Measurements from ENCODE around the gene TFR2. TPM values are rescaled to one million over a fixed set of nuclear protein-coding genes. Genes with fewer than 3 reads are reported as not detected.

Gene TFR2
- total RNA-seq, 1 experiment from 2014 or later, result 9.1 TPM

DNA sequence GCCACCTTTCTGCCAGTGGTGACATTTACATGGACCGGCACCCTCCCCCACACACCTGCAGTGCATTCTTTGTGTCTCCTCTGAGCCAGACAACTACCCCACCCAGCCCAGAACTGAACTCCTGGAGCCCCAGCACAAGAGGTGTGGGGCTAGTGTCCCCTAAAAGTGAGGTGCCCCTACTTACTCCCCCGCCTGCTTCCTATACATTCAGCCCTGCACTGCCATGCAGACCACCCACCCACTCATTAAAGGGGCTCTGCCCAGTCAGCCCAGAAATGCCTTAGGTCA is 69.6 kb downstream of the TFR2 start:
- TF ChIP-seq POLR2AphosphoS5 (IDR thresholded peaks at IDR 0.05; ENCODE audit: low read depth, low read length) (no peak), REST (IDR thresholded peaks at IDR 0.05; ENCODE audit: insufficient read depth in 1 of 2, low read depth in 2 of 2, low read length in 1 of 2) (no peak)
- TF ChIP-seq, protein P1, sequence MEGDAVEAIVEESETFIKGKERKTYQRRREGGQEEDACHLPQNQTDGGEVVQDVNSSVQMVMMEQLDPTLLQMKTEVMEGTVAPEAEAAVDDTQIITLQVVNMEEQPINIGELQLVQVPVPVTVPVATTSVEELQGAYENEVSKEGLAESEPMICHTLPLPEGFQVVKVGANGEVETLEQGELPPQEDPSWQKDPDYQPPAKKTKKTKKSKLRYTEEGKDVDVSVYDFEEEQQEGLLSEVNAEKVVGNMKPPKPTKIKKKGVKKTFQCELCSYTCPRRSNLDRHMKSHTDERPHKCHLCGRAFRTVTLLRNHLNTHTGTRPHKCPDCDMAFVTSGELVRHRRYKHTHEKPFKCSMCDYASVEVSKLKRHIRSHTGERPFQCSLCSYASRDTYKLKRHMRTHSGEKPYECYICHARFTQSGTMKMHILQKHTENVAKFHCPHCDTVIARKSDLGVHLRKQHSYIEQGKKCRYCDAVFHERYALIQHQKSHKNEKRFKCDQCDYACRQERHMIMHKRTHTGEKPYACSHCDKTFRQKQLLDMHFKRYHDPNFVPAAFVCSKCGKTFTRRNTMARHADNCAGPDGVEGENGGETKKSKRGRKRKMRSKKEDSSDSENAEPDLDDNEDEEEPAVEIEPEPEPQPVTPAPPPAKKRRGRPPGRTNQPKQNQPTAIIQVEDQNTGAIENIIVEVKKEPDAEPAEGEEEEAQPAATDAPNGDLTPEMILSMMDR (IDR thresholded peaks at IDR 0.05), result no peak
- in situ Hi-C loops (cut with HindIII; ENCODE audit: low pct_unique_long_range_greater_than_20kb, low sequenced_read_pairs), result no loop called here
- POLR2A ChIA-PET, result interaction anchor here (0.6 kb wide), 1 partner anchor 475 kb away, joined by 3 read pairs; no protein-coding TSS in a partner anchor
- intact Hi-C loops (cut with micrococcal nuclease; ENCODE audit: unreplicated experiment), result no loop called here
- Histone ChIP-seq H3K36me3 (ENCODE audit: control insufficient read depth, insufficient read depth, low read length) (no peaks in the 10 kb centered on the region), H3K4me3 (ENCODE audit: low read depth in 2 of 2, low read length in 2 of 2) (no peak overlapping the region), H3K27me3 (ENCODE audit: control insufficient read depth, insufficient read depth, low read length) (no peaks in the 10 kb centered on the region), H3K27ac (ENCODE audit: low read length) (no peak overlapping the region; the same call in 1 of the 2 replicates), H3K9me3 (ENCODE audit: control insufficient read depth, insufficient read depth, low read depth, low read length) (no peaks in the 10 kb centered on the region), H3K4me1 (ENCODE audit: control insufficient read depth, insufficient read depth, low read length) (peaks cover 39% of the 10 kb centered on the region)
- DNase-seq (ENCODE audit: low read depth, low spot score), result no peak
- BruUV-seq (replicated peaks), result no TSS peak
- CTCF ChIA-PET, result interaction anchor here (0.6 kb wide), 1 partner anchor 18 kb away, joined by 3 read pairs; no protein-coding TSS in a partner anchor
- ATAC-seq, result no peak

GRCh38 chr7:100570954-100571828 is 70.2 kb downstream of the TFR2 start:
- in situ Hi-C loops (cut with HindIII; ENCODE audit: low pct_unique_long_range_greater_than_20kb, low sequenced_read_pairs) (no loop called here), intact Hi-C loops (cut with micrococcal nuclease; ENCODE audit: unreplicated experiment) (no loop called here)
- Histone ChIP-seq H3K4me1 (ENCODE audit: control insufficient read depth, insufficient read depth, low read length) (peaks cover 44% of the 10 kb centered on the region), H3K27me3 (ENCODE audit: control insufficient read depth, insufficient read depth, low read length) (no peaks in the 10 kb centered on the region), H3K9me3 (ENCODE audit: control insufficient read depth, insufficient read depth, low read depth, low read length) (no peaks in the 10 kb centered on the region), H3K27ac (ENCODE audit: low read length) (no peak overlapping the region; the same call in 1 of the 2 replicates), H3K36me3 (ENCODE audit: control insufficient read depth, insufficient read depth, low read length) (no peaks in the 10 kb centered on the region), H3K4me3 (ENCODE audit: low read depth in 2 of 2, low read length in 2 of 2) (no peak overlapping the region)
- BruUV-seq (replicated peaks), result no TSS peak
- TF ChIP-seq, protein P1 (IDR thresholded peaks at IDR 0.05), result no peak
- TF ChIP-seq POLR2AphosphoS5 (IDR thresholded peaks at IDR 0.05; ENCODE audit: low read depth, low read length) (no peak), REST (IDR thresholded peaks at IDR 0.05; ENCODE audit: insufficient read depth in 1 of 2, low read depth in 2 of 2, low read length in 1 of 2) (no peak), TCF7L2 (IDR thresholded peaks at IDR 0.05; ENCODE audit: low read depth, low read length) (no peak), SIN3A (IDR thresholded peaks at IDR 0.05; ENCODE audit: borderline replicate concordance, insufficient read depth, low read depth, low read length) (no peak)
- no peak for DNase-seq (ENCODE audit: low read depth, low spot score)
- ChIA-PET CTCF (interaction anchor here (0.6 kb wide), 2 partner anchors 18 to 127 kb away, joined by 3 to 6 read pairs; no protein-coding TSS in a partner anchor), POLR2A (interaction anchor here (0.6 kb wide), 1 partner anchor 475 kb away, joined by 3 read pairs; no protein-coding TSS in a partner anchor)
- no peak for ATAC-seq
